Measurements from ENCODE around the gene TARDBP. TPM values are rescaled to one million over a fixed set of nuclear protein-coding genes. Genes with fewer than 3 reads are reported as not detected.

Gene TARDBP
- total and polyA plus RNA-seq, 2 donors (not counting 1 experiment from before 2014, with no cell fraction given) = 97.1 to 161 TPM

- TF ChIP-seq CTCF (conservative IDR thresholded peaks at IDR 0.05 in 1 of 2, IDR thresholded peaks at IDR 0.05 in 1 of 2; ENCODE audit: low read depth in 1 of 2, low read length in 2 of 2) = no peak
- TF ChIP-seq EZH2 (IDR thresholded peaks at IDR 0.05; ENCODE audit: low read length, missing control alignments) = no peak
- H3K4me1 ChIP-seq (ENCODE audit: control insufficient read depth, extremely low read depth, insufficient read depth, low read length) = no peaks in the 10 kb centered on the region
- DNase-seq (ENCODE audit: low read depth in 2 of 2) = no peak
Observed at GRCh38 chr1:10992864-10993263, 19.6 kb upstream of the TARDBP start.

GRCh38 chr1:10996100-10996499 lies 16.4 kb upstream of the TARDBP start:
- Histone ChIP-seq H3K4me2 (ENCODE audit: extremely low read depth, insufficient read depth, low read length) (no peak overlapping the region), H3K9ac (ENCODE audit: insufficient read depth, low read length) (no peak overlapping the region), H3K4me3 (replicated peaks in 1 of 4; ENCODE audit: control extremely low read depth in 1 of 4, insufficient read depth in 1 of 4, low read depth in 3 of 4, low read length in 4 of 4) (no peak overlapping the region), H2AFZ (ENCODE audit: low read length) (no peak overlapping the region), H3K36me3 (ENCODE audit: control insufficient read depth, insufficient read depth, low read length) (no peaks in the 10 kb centered on the region), H3K79me2 (ENCODE audit: control insufficient read depth, insufficient read depth, low read length) (no peaks in the 10 kb centered on the region), H3K9me3 (ENCODE audit: control insufficient read depth, insufficient read depth, low read depth, low read length) (no peaks in the 10 kb centered on the region), H3K4me1 (ENCODE audit: control insufficient read depth, extremely low read depth, insufficient read depth, low read length) (no peaks in the 10 kb centered on the region), H3K27me3 (ENCODE audit: control insufficient read depth, insufficient read depth, low read length) (peaks cover 5% of the 10 kb centered on the region), H4K20me1 (ENCODE audit: control insufficient read depth, extremely low read depth, insufficient read depth, low read length) (no peaks in the 10 kb centered on the region), H3K27ac (ENCODE audit: insufficient read depth, low read length) (no peak overlapping the region)
- TF ChIP-seq CTCF (conservative IDR thresholded peaks at IDR 0.05 in 1 of 2, IDR thresholded peaks at IDR 0.05 in 1 of 2; ENCODE audit: low read depth in 1 of 2, low read length in 2 of 2) (no peak), EZH2 (IDR thresholded peaks at IDR 0.05; ENCODE audit: low read length, missing control alignments) (no peak)
- DNase-seq (ENCODE audit: low read depth in 2 of 2) = no peak

More at GRCh38 chr1:10992864-10993263, 19.6 kb upstream of the TARDBP start:
- H3K9me3 ChIP-seq (ENCODE audit: control insufficient read depth, insufficient read depth, low read depth, low read length) = no peaks in the 10 kb centered on the region
- no peak overlapping the region for H3K4me3 ChIP-seq (replicated peaks in 1 of 4; ENCODE audit: control extremely low read depth in 1 of 4, insufficient read depth in 1 of 4, low read depth in 3 of 4, low read length in 4 of 4)
- no peaks in the 10 kb centered on the region for H3K79me2 ChIP-seq (ENCODE audit: control insufficient read depth, insufficient read depth, low read length)
- no peak overlapping the region for H2AFZ ChIP-seq (ENCODE audit: low read length)
- H3K27ac ChIP-seq (ENCODE audit: insufficient read depth, low read length) = no peak overlapping the region
- H3K4me2 ChIP-seq (ENCODE audit: extremely low read depth, insufficient read depth, low read length) = no peak overlapping the region
- no peak overlapping the region for H3K9ac ChIP-seq (ENCODE audit: insufficient read depth, low read length)
- H3K27me3 ChIP-seq (ENCODE audit: control insufficient read depth, insufficient read depth, low read length) = peaks cover 5% of the 10 kb centered on the region
- H3K36me3 ChIP-seq (ENCODE audit: control insufficient read depth, insufficient read depth, low read length) = no peaks in the 10 kb centered on the region
- no peaks in the 10 kb centered on the region for H4K20me1 ChIP-seq (ENCODE audit: control insufficient read depth, extremely low read depth, insufficient read depth, low read length)

- no peak overlapping the region for H2AFZ ChIP-seq (ENCODE audit: low read length)
- H4K20me1 ChIP-seq (ENCODE audit: control insufficient read depth, extremely low read depth, insufficient read depth, low read length) = no peaks in the 10 kb centered on the region
- no peaks in the 10 kb centered on the region for H3K27me3 ChIP-seq (ENCODE audit: control insufficient read depth, insufficient read depth, low read length)
- DNase-seq (ENCODE audit: low read depth in 2 of 2) = no peak
- TF ChIP-seq CTCF (conservative IDR thresholded peaks at IDR 0.05 in 1 of 2, IDR thresholded peaks at IDR 0.05 in 1 of 2; ENCODE audit: low read depth in 1 of 2, low read length in 2 of 2) (no peak), EZH2 (IDR thresholded peaks at IDR 0.05; ENCODE audit: low read length, missing control alignments) (no peak)
- no peak overlapping the region for H3K4me3 ChIP-seq (replicated peaks in 1 of 4; ENCODE audit: control extremely low read depth in 1 of 4, insufficient read depth in 1 of 4, low read depth in 3 of 4, low read length in 4 of 4)
- no peak overlapping the region for H3K9ac ChIP-seq (ENCODE audit: insufficient read depth, low read length)
- no peak overlapping the region for H3K4me2 ChIP-seq (ENCODE audit: extremely low read depth, insufficient read depth, low read length)
- H3K4me1 ChIP-seq (ENCODE audit: control insufficient read depth, extremely low read depth, insufficient read depth, low read length) = no peaks in the 10 kb centered on the region
- H3K36me3 ChIP-seq (ENCODE audit: control insufficient read depth, insufficient read depth, low read length) = no peaks in the 10 kb centered on the region
- H3K9me3 ChIP-seq (ENCODE audit: control insufficient read depth, insufficient read depth, low read depth, low read length) = no peaks in the 10 kb centered on the region
- H3K27ac ChIP-seq (ENCODE audit: insufficient read depth, low read length) = no peak overlapping the region
- no peaks in the 10 kb centered on the region for H3K79me2 ChIP-seq (ENCODE audit: control insufficient read depth, insufficient read depth, low read length)
Observed at GRCh38 chr1:11000526-11000925, 11.9 kb upstream of the TARDBP start.

Data from fibroblast of lung (primary cell).